HepG2 (cell line): Measurements from ENCODE around the gene PTPN13. TPM values are rescaled to one million over a fixed set of nuclear protein-coding genes. Genes with fewer than 3 reads are reported as not detected.

Source experiments
- ATAC-seq: fragments of 200-7000 bp; cut with Tn5 transposase; 3 replicates; pipeline ENCODE4 v1.9.1; 2020; ENCODE audit warnings: mild to moderate bottlenecking, moderate library complexity
- BruUV-seq: library from RNA; stranded (reverse); fragments of 400-500 nt; replicated peaks from 2 replicates; lab custom pipeline; 2021; lab: Mats Ljungman, UMichigan
- CTCF ChIA-PET: fragments of 300-600 bp; formaldehyde crosslinking; extraction: SDS; loops from one replicate; lab custom pipeline; 2021; ENCODE audit warnings: low total read pairs, inconsistent platforms, low intra/inter-chr PET ratio; lab: Yijun Ruan, JAX
- POLR2A ChIA-PET: fragments of 350-600 bp; sonication (Branson Sonifier 250); formaldehyde crosslinking; loops from one replicate; lab custom pipeline; 2020; ENCODE audit warnings: antibody characterized with exemption, inconsistent platforms; lab: Yijun Ruan, JAX
- DNase-seq: peaks from one replicate; pipeline ENCODE4 v3.0.0-alpha.2; 2015; ENCODE audit warnings: low spot score
- FAIRE-seq: peaks from 3 replicates; lab custom pipeline; 2011; peaks lifted over from hg19 to GRCh38; lab: Jason Lieb, UNC
- H2AFZ ChIP-seq: one replicate; pipeline ENCODE4 v1.6.1; 2011; ENCODE audit warnings: low read length, inconsistent platforms
- H3K27ac ChIP-seq: fragments of 300-600 bp; 3 replicates; pipeline ENCODE4 v1.8.0; 2011; ENCODE audit warnings: mixed run types, mild to moderate bottlenecking, mixed read lengths, low read length, inconsistent platforms; ENCODE audit not compliant: insufficient read depth; ENCODE audit errors: extremely low read length
- H3K27me3 ChIP-seq, 2 experiments: fragments of 200-600 bp in 1 of 2; 2 replicates in 1 of 2; 3 replicates in 1 of 2; pipeline versions ENCODE4 v1.6.0 to v1.8.0; 2011; ENCODE audit warnings: low read length in 2 of 2, mild to moderate bottlenecking in 2 of 2, moderate library complexity in 2 of 2, inconsistent platforms in 1 of 2; ENCODE audit not compliant: insufficient read depth in 2 of 2, control insufficient read depth in 1 of 2
- H3K36me3 ChIP-seq, 2 experiments: fragments of 200-600 bp in 1 of 2; replicated peaks in 1 of 2; 2 replicates in 1 of 2; 3 replicates in 1 of 2; pipeline versions ENCODE4 v1.5.1 to v1.8.0; 2011; ENCODE audit warnings: low read length in 2 of 2, inconsistent platforms in 1 of 2; ENCODE audit not compliant: insufficient read depth in 2 of 2, control insufficient read depth in 1 of 2
- H3K4me1 ChIP-seq: 2 replicates; pipeline ENCODE4 v1.5.1; 2012; ENCODE audit warnings: low read length, inconsistent platforms; ENCODE audit not compliant: insufficient read depth
- H3K4me2 ChIP-seq: 2 replicates; pipeline ENCODE4 v1.6.0; 2011; ENCODE audit warnings: low read depth, low read length, inconsistent platforms
- H3K4me3 ChIP-seq, 3 experiments: fragments of 200-600 bp in 1 of 3; sonication (generic), shearing (Covaris generic) in 1 of 3; replicated peaks in 1 of 3; 2 replicates each; pipeline ENCODE4 v1.5.1; 2011 to 2016; ENCODE audit warnings: low read length in 3 of 3, inconsistent platforms in 2 of 3, low read depth in 2 of 3, mild to moderate bottlenecking in 2 of 3, control low read depth in 1 of 3, mixed read lengths in 1 of 3; ENCODE audit not compliant: insufficient read depth in 1 of 3
- H3K79me2 ChIP-seq: one replicate; pipeline ENCODE4 v1.6.1; 2011; ENCODE audit warnings: low read length, inconsistent platforms; ENCODE audit not compliant: insufficient read depth
- H3K9ac ChIP-seq: 2 replicates; pipeline ENCODE4 v1.6.0; 2011; ENCODE audit warnings: mild to moderate bottlenecking, low read depth, low read length, inconsistent platforms; ENCODE audit not compliant: insufficient read depth
- H3K9me3 ChIP-seq: 2 replicates; pipeline ENCODE4 v1.5.1; 2012; ENCODE audit warnings: mild to moderate bottlenecking, low read length
- H4K20me1 ChIP-seq: 2 replicates; pipeline ENCODE4 v1.6.0; 2011; ENCODE audit warnings: inconsistent platforms, mild to moderate bottlenecking, low read length, moderate library complexity; ENCODE audit not compliant: insufficient read depth
- IRF2 ChIP-seq: IDR thresholded peaks from 2 replicates; pipeline ENCODE4 v1.6.1; 2018; ENCODE audit warnings: missing genetic modification reagents, missing compliant biosample characterization
- KDM5A ChIP-seq: fragments of 200-600 bp; sonication (generic); IDR thresholded peaks from 2 replicates; pipeline ENCODE4 v1.7.0; 2018; ENCODE audit warnings: antibody characterized with exemption, mild to moderate bottlenecking, low read length, borderline replicate concordance
- NCOA2 ChIP-seq: sonication (generic); formaldehyde crosslinking; IDR thresholded peaks from 2 replicates; pipeline ENCODE4 v1.8.0; 2022; ENCODE audit warnings: inconsistent platforms
- PHF5A ChIP-seq: IDR thresholded peaks from one replicate; pipeline ENCODE4 v1.6.1; 2018; ENCODE audit warnings: low read depth, missing genetic modification reagents; ENCODE audit not compliant: unreplicated experiment
- SALL1 ChIP-seq: sonication (generic); formaldehyde crosslinking; IDR thresholded peaks from 2 replicates; pipeline ENCODE4 v1.8.0; 2022; ENCODE audit warnings: mild to moderate bottlenecking, missing genetic modification reagents
- ZBTB8A ChIP-seq: sonication (generic); formaldehyde crosslinking; IDR thresholded peaks from 2 replicates; pipeline ENCODE4 v1.4.0; 2020; ENCODE audit warnings: mild to moderate bottlenecking, low read depth, missing genetic modification reagents, borderline replicate concordance
- ZFP41 ChIP-seq: sonication (generic); formaldehyde crosslinking; IDR thresholded peaks from 2 replicates; pipeline ENCODE4 v1.4.0; 2020; ENCODE audit warnings: mild to moderate bottlenecking, missing genetic modification reagents, borderline replicate concordance
- ZNF160 ChIP-seq: sonication (generic); formaldehyde crosslinking; IDR thresholded peaks from 2 replicates; pipeline ENCODE4 v1.8.0; 2022; ENCODE audit warnings: mild to moderate bottlenecking, inconsistent platforms, missing genetic modification reagents
- ZNF569 ChIP-seq: sonication (generic); formaldehyde crosslinking; IDR thresholded peaks from 2 replicates; pipeline ENCODE4 v1.5.0; 2020; ENCODE audit warnings: mild to moderate bottlenecking, missing genetic modification reagents, moderate library complexity, borderline replicate concordance
- ZSCAN22 ChIP-seq: sonication (generic); formaldehyde crosslinking; IDR thresholded peaks from 2 replicates; pipeline ENCODE4 v1.4.0; 2020; ENCODE audit warnings: mild to moderate bottlenecking, missing genetic modification reagents
- in situ Hi-C: cut with HindIII; loops from 2 replicates; pipeline ENCODE4 v1.10.0; 2017; ENCODE audit warnings: low pct_unique_long_range_greater_than_20kb; ENCODE audit not compliant: extremely low pct_ligation_motif_present
- intact Hi-C: fragments of 100-400 bp; cut with micrococcal nuclease; formaldehyde crosslinking; loops from one replicate; pipeline ENCODE4 v1.10.0; 2022; ENCODE audit not compliant: unreplicated experiment
- polyA plus RNA-seq, 8 experiments: library from polyadenylated mRNA; depleted of rRNA in 3 of 8; stranded (reverse) in 7 of 8; unstranded in 1 of 8; fragments of >200 nt; fragmentation: Illumina TruSeq in 4 of 8; extraction: Trizol in 4 of 8; gene quantifications; 2 replicates each; pipeline versions ENCODE4 v1.2.1 to v1.2.3, GENCODE V29; 2011 to 2016; ENCODE audit warnings: low read depth in 4 of 8, missing spikeins in 1 of 8, mixed read lengths in 1 of 8; ENCODE audit not compliant: insufficient read depth in 1 of 8
- total RNA-seq, 5 experiments: library from RNA; depleted of rRNA; stranded (reverse); fragments of >200 nt; fragmentation: Illumina TruSeq; extraction: Trizol; gene quantifications; 2 replicates each; pipeline ENCODE4 v1.2.3, GENCODE V29; 2016; ENCODE audit warnings: low read depth in 1 of 5
- TF ChIP-seq, protein P1 (sequence below): sonication (generic); formaldehyde crosslinking; IDR thresholded peaks from 2 replicates; pipeline ENCODE4 v1.8.0; 2022; ENCODE audit warnings: mild to moderate bottlenecking, missing genetic modification reagents, moderate library complexity
- TF ChIP-seq, protein P2 (sequence below): sonication (generic); formaldehyde crosslinking; IDR thresholded peaks from 2 replicates; pipeline ENCODE4 v1.4.0; 2020; ENCODE audit warnings: missing genetic modification reagents

Gene PTPN13
- total and polyA plus RNA-seq, 2 of the 13 experiments (the other 11 are each of a cell fraction or from before 2014, with no cell fraction given): not detected

DNA sequence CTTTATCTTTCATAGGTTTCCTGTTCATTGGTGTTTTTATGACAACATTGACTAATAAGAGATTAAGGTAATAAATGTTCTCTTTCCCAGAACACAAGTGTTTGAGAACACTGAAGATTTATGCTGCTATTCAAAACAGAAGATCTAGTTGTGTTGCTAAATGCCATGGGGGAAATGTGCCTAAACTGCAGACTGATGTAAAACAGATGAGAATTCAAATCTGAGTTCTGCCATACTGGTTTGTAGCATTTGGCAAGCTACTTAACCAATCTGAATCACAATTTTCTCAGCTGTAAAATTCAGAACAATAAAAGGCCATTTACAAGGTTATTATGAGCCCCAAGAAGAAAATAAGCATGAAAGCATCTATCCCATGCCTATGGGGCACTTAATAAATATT is 252.8 kb downstream of the PTPN13 start:
- intact Hi-C loops: no loop called here
- Histone ChIP-seq H2AFZ (no peak overlapping the region), H3K4me1 (no peaks in the 10 kb centered on the region)
- no peak for TF ChIP-seq KDM5A
- no peak for TF ChIP-seq ZNF569 (CRISPR knock-in tag)
- no peak for TF ChIP-seq IRF2 (CRISPR knock-in tag)
- no peak for TF ChIP-seq ZNF160
- TF ChIP-seq, protein P1, sequence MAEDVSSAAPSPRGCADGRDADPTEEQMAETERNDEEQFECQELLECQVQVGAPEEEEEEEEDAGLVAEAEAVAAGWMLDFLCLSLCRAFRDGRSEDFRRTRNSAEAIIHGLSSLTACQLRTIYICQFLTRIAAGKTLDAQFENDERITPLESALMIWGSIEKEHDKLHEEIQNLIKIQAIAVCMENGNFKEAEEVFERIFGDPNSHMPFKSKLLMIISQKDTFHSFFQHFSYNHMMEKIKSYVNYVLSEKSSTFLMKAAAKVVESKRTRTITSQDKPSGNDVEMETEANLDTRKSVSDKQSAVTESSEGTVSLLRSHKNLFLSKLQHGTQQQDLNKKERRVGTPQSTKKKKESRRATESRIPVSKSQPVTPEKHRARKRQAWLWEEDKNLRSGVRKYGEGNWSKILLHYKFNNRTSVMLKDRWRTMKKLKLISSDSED (CRISPR knock-in tag): no peak
- no peak for TF ChIP-seq SALL1 (CRISPR knock-in tag)
- no peak for TF ChIP-seq ZFP41 (CRISPR knock-in tag)
- TF ChIP-seq NCOA2 (CRISPR knock-in tag): no peak
- TF ChIP-seq PHF5A (CRISPR knock-in tag): no peak
- TF ChIP-seq ZBTB8A: no peak
- TF ChIP-seq, protein P2, sequence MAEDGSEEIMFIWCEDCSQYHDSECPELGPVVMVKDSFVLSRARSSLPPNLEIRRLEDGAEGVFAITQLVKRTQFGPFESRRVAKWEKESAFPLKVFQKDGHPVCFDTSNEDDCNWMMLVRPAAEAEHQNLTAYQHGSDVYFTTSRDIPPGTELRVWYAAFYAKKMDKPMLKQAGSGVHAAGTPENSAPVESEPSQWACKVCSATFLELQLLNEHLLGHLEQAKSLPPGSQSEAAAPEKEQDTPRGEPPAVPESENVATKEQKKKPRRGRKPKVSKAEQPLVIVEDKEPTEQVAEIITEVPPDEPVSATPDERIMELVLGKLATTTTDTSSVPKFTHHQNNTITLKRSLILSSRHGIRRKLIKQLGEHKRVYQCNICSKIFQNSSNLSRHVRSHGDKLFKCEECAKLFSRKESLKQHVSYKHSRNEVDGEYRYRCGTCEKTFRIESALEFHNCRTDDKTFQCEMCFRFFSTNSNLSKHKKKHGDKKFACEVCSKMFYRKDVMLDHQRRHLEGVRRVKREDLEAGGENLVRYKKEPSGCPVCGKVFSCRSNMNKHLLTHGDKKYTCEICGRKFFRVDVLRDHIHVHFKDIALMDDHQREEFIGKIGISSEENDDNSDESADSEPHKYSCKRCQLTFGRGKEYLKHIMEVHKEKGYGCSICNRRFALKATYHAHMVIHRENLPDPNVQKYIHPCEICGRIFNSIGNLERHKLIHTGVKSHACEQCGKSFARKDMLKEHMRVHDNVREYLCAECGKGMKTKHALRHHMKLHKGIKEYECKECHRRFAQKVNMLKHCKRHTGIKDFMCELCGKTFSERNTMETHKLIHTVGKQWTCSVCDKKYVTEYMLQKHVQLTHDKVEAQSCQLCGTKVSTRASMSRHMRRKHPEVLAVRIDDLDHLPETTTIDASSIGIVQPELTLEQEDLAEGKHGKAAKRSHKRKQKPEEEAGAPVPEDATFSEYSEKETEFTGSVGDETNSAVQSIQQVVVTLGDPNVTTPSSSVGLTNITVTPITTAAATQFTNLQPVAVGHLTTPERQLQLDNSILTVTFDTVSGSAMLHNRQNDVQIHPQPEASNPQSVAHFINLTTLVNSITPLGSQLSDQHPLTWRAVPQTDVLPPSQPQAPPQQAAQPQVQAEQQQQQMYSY (CRISPR knock-in tag): no peak
- TF ChIP-seq ZSCAN22 (CRISPR knock-in tag): no peak
- TF ChIP-seq, all 625 proteins: peak for 0
- no peak for DNase-seq
- FAIRE-seq: no peak
- no peaks in the 10 kb centered on the region for H3K36me3 ChIP-seq
- in situ Hi-C loops: no loop called here
- H3K4me3 ChIP-seq: no peak overlapping the region
- no peak overlapping the region for H3K4me2 ChIP-seq
- H3K27ac ChIP-seq: no peak overlapping the region
- no peaks in the 10 kb centered on the region for H3K9me3 ChIP-seq
- H4K20me1 ChIP-seq: no peaks in the 10 kb centered on the region
- ChIA-PET POLR2A (no interaction called here), CTCF (no interaction called here)
- H3K79me2 ChIP-seq: no peaks in the 10 kb centered on the region
- no peak for ATAC-seq
- no TSS peak for BruUV-seq
- no peak overlapping the region for H3K9ac ChIP-seq
- H3K27me3 ChIP-seq: no peaks in the 10 kb centered on the region
